Measurements from ENCODE around the gene BTG3. TPM values are rescaled to one million over a fixed set of nuclear protein-coding genes. Genes with fewer than 3 reads are reported as not detected.

The BTG3 gene
- polyA plus RNA-seq, 1 donor from 2014 or later: 38.5 TPM

DNA sequence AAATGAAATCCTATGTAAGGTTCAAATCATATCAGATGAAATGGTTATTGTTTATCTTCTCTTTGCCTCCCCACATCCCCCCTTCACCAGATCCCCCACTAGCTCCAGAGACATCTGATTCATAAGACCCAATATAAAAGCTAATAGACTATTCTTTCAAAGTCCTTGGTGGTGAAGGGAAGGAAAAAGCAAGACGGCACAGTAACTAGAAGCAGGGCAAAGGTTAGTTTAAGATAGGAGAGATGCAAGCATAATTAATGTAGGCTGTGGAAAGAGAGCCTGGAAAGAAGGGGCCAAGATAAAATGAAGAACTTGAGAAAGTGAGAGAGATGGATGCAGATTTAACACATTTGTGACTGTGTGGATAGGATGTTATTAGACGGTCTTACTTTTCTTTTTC is 33.8 kb downstream of the BTG3 start:
- no peaks in the 10 kb centered on the region for H3K79me2 ChIP-seq (replicated peaks; ENCODE audit: insufficient read depth, low read length)
- no peaks in the 10 kb centered on the region for H3K27me3 ChIP-seq (ENCODE audit: insufficient read depth, low read depth, low read length)
- H3F3A ChIP-seq (ENCODE audit: insufficient read depth, low read length, poor library complexity, severe bottlenecking): no peaks in the 10 kb centered on the region
- H3K9ac ChIP-seq (ENCODE audit: low read length): no peak overlapping the region
- no peaks in the 10 kb centered on the region for H3K36me3 ChIP-seq (ENCODE audit: insufficient read depth, low read length)
- H2AFZ ChIP-seq (ENCODE audit: low read depth, low read length): no peak overlapping the region
- H3K4me2 ChIP-seq (ENCODE audit: low read length): no peak overlapping the region
- H3K9me3 ChIP-seq (ENCODE audit: low read length): no peaks in the 10 kb centered on the region
- no peaks in the 10 kb centered on the region for H3K9me2 ChIP-seq (ENCODE audit: insufficient read depth, low read length)
- no peak overlapping the region for H3K4me3 ChIP-seq (ENCODE audit: low read length)
- H4K20me1 ChIP-seq (ENCODE audit: insufficient read depth): no peaks in the 10 kb centered on the region
- no peak overlapping the region for H3K27ac ChIP-seq (ENCODE audit: low read length)
- TF ChIP-seq RAD21 (conservative IDR thresholded peaks at IDR 0.05) (no peak), EP300 (conservative IDR thresholded peaks at IDR 0.05; ENCODE audit: poor library complexity, severe bottlenecking) (no peak), POLR2AphosphoS5 (IDR thresholded peaks at IDR 0.05) (no peak), EZH2 (IDR thresholded peaks at IDR 0.05; ENCODE audit: borderline replicate concordance, insufficient read depth, low read length, poor library complexity, severe bottlenecking) (no peak), SMC3 (conservative IDR thresholded peaks at IDR 0.05; ENCODE audit: poor library complexity) (no peak), TAF1 (IDR thresholded peaks at IDR 0.05; ENCODE audit: low read depth) (no peak), MXI1 (conservative IDR thresholded peaks at IDR 0.05; ENCODE audit: poor library complexity, severe bottlenecking) (no peak)
- TF ChIP-seq, protein P1, sequence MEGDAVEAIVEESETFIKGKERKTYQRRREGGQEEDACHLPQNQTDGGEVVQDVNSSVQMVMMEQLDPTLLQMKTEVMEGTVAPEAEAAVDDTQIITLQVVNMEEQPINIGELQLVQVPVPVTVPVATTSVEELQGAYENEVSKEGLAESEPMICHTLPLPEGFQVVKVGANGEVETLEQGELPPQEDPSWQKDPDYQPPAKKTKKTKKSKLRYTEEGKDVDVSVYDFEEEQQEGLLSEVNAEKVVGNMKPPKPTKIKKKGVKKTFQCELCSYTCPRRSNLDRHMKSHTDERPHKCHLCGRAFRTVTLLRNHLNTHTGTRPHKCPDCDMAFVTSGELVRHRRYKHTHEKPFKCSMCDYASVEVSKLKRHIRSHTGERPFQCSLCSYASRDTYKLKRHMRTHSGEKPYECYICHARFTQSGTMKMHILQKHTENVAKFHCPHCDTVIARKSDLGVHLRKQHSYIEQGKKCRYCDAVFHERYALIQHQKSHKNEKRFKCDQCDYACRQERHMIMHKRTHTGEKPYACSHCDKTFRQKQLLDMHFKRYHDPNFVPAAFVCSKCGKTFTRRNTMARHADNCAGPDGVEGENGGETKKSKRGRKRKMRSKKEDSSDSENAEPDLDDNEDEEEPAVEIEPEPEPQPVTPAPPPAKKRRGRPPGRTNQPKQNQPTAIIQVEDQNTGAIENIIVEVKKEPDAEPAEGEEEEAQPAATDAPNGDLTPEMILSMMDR (IDR thresholded peaks at IDR 0.05; ENCODE audit: poor library complexity, severe bottlenecking): no peak
- TF ChIP-seq, protein P2, sequence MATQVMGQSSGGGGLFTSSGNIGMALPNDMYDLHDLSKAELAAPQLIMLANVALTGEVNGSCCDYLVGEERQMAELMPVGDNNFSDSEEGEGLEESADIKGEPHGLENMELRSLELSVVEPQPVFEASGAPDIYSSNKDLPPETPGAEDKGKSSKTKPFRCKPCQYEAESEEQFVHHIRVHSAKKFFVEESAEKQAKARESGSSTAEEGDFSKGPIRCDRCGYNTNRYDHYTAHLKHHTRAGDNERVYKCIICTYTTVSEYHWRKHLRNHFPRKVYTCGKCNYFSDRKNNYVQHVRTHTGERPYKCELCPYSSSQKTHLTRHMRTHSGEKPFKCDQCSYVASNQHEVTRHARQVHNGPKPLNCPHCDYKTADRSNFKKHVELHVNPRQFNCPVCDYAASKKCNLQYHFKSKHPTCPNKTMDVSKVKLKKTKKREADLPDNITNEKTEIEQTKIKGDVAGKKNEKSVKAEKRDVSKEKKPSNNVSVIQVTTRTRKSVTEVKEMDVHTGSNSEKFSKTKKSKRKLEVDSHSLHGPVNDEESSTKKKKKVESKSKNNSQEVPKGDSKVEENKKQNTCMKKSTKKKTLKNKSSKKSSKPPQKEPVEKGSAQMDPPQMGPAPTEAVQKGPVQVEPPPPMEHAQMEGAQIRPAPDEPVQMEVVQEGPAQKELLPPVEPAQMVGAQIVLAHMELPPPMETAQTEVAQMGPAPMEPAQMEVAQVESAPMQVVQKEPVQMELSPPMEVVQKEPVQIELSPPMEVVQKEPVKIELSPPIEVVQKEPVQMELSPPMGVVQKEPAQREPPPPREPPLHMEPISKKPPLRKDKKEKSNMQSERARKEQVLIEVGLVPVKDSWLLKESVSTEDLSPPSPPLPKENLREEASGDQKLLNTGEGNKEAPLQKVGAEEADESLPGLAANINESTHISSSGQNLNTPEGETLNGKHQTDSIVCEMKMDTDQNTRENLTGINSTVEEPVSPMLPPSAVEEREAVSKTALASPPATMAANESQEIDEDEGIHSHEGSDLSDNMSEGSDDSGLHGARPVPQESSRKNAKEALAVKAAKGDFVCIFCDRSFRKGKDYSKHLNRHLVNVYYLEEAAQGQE (IDR thresholded peaks at IDR 0.05; ENCODE audit: borderline replicate concordance): no peak

DNA sequence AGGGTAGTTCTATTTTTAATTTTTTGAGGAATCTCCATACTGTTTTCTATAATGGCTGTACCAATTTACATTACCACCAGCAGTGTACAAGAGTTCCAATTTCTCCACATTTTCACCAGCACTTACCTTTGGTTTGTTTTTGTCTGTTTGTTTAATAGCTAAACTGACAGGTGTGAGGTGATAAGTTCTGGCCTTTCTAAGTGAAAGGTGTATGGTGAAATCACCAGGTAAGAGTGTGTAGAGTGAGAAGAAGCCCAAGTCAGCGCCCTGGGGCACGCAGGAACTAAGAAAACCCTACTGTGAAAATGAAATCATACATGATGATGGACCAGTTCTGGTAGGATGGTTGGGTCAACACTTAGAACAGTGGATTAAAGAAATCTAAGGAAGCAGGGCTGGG is 34.5 kb downstream of the BTG3 start:
- no peaks in the 10 kb centered on the region for H3K27me3 ChIP-seq (ENCODE audit: insufficient read depth, low read depth, low read length)
- no peaks in the 10 kb centered on the region for H3K79me2 ChIP-seq (replicated peaks; ENCODE audit: insufficient read depth, low read length)
- H3K4me3 ChIP-seq (ENCODE audit: low read length): no peak overlapping the region
- no peak overlapping the region for H3K9ac ChIP-seq (ENCODE audit: low read length)
- no peak overlapping the region for H2AFZ ChIP-seq (ENCODE audit: low read depth, low read length)
- no peaks in the 10 kb centered on the region for H3K9me2 ChIP-seq (ENCODE audit: insufficient read depth, low read length)
- TF ChIP-seq SMC3 (conservative IDR thresholded peaks at IDR 0.05; ENCODE audit: poor library complexity) (no peak), TAF1 (IDR thresholded peaks at IDR 0.05; ENCODE audit: low read depth) (no peak), EZH2 (IDR thresholded peaks at IDR 0.05; ENCODE audit: borderline replicate concordance, insufficient read depth, low read length, poor library complexity, severe bottlenecking) (no peak), EP300 (conservative IDR thresholded peaks at IDR 0.05; ENCODE audit: poor library complexity, severe bottlenecking) (no peak), MXI1 (conservative IDR thresholded peaks at IDR 0.05; ENCODE audit: poor library complexity, severe bottlenecking) (no peak), POLR2AphosphoS5 (IDR thresholded peaks at IDR 0.05) (no peak), RAD21 (conservative IDR thresholded peaks at IDR 0.05) (no peak)
- TF ChIP-seq, protein P2 (IDR thresholded peaks at IDR 0.05; ENCODE audit: borderline replicate concordance): no peak
- TF ChIP-seq, protein P1 (IDR thresholded peaks at IDR 0.05; ENCODE audit: poor library complexity, severe bottlenecking): no peak
- no peak overlapping the region for H3K4me2 ChIP-seq (ENCODE audit: low read length)
- H3K9me3 ChIP-seq (ENCODE audit: low read length): no peaks in the 10 kb centered on the region
- H3F3A ChIP-seq (ENCODE audit: insufficient read depth, low read length, poor library complexity, severe bottlenecking): no peaks in the 10 kb centered on the region
- H4K20me1 ChIP-seq (ENCODE audit: insufficient read depth): no peaks in the 10 kb centered on the region
- H3K36me3 ChIP-seq (ENCODE audit: insufficient read depth, low read length): no peaks in the 10 kb centered on the region
- no peak overlapping the region for H3K27ac ChIP-seq (ENCODE audit: low read length)

Measured in neural cell (in vitro differentiated cells).